GM21576 (cell line): ENCODE measurements around the gene SLC35F3.
"Not testable (repeated sequence)": the region's sequence is repeated elsewhere in the genome, so short reads cannot be mapped to it uniquely, and the experiment has no call there.

Experiments used
- ATAC-seq: cut with Tn5 transposase; IDR thresholded peaks from one replicate; pipeline ENCODE4 v1.9.1; 2021; ENCODE audit warnings: mild to moderate bottlenecking, moderate library complexity; ENCODE audit not compliant: unreplicated experiment

Gene SLC35F3

GRCh38 chr1:234136073-234136472, 231.6 kb downstream of the SLC35F3 start:
- no peak for ATAC-seq

- ATAC-seq: no peak
Measured at GRCh38 chr1:234139966-234140365, 235.5 kb downstream of the SLC35F3 start.

DNA sequence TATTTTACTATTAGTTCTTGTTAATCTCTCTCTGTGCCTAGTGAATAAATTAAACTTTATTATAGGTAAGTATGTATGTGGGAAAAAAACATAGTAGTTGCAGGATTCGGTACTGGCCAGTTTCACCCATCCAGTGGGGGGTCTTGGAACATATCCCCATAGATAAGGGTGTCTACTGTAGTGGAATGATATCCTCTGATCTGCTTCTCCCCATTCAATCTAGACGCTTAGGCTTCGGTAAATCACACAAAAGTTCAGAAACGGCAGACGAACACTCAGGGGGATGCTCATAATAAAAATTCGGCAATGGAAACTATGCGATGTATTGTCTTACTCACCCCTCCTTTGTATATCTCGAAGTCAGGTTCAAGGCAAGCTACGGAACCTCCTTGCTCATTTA, 235.9 kb downstream of the SLC35F3 start:
- no peak for ATAC-seq

DNA sequence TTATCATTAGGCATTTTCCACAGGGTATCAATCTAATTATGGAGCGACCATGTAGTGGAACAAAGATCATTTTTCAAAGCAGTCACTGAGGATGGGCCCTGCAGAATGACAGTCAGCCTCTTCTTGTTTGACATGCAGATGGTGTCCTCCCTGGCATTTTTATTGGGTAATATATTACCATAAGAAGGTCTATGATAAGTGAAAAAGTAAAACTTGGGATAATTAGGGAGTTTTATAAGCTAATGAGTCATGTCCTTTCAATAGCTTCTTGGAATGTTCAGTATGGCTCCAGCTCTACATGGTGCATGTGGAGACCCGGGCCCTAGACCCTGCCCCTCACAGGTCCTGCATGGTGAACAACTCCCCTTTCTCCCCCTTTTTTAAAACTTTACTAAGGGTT, 236.5 kb downstream of the SLC35F3 start:
- ATAC-seq: no peak

DNA sequence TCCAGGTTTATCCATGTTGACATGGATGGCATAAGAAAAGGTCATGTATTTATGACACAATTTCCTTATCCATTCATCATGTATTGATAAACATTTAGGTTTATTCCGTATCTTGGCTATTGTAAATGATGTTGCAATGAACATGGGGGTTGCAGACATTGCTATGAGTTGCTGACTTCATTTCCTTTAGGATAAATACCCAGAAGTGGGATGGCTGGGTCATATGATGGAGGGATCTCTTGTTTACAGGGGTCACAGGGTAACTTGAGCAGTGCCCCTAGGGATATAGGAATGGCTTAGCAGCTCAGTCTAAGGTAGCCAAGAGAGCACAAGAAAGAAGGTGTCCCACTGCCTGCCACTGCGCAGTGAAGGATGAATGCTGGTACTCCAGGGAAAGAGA, 239.2 kb downstream of the SLC35F3 start:
- no peak for ATAC-seq

- ATAC-seq: no peak
Measured at GRCh38 chr1:234144901-234145300, 240.4 kb downstream of the SLC35F3 start.

- ATAC-seq: no peak
Measured at GRCh38 chr1:234148350-234148749, 243.9 kb downstream of the SLC35F3 start.

DNA sequence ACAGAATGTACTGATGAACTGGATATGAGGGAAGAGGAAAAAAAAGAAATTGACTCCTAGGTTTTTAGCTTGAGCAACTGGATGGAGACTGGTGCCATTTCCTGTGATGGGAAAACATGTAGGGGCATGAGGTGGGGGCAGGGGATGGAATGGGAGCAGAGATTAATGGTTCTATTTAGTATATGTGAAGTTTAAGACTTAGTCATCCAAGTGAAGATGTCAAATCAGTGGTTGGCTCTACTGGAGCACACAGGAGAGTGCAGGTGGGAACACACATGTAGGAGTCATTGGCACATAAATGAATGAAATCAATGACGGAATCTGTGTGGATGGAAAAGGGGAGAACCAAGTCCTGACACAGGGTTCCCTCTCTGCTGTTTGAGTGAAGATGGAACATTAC, 244.3 kb downstream of the SLC35F3 start:
- ATAC-seq: no peak

GRCh38 chr1:234149217-234149616, 244.7 kb downstream of the SLC35F3 start:
- ATAC-seq: no peak

- ATAC-seq: no peak
Measured at GRCh38 chr1:234150892-234151291, 246.4 kb downstream of the SLC35F3 start.

DNA sequence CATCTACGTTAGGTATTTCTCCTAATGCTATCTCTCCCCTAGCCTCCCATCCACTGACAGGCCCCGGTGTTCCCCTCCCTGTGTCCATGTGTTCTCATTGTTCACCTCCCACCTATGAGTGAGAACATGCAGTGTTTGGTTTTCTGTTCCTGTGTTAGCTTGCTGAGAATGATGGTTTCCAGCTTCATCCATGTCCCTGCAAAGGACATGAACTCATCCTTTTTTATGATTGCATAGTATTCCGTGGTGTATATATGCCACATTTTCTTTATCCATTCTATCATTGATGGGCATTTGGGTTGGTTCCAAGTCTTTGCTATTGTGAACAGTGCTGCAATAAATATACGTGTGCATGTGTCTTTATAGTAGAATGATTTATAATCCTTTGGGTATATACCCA, 247.9 kb downstream of the SLC35F3 start:
- ATAC-seq: not testable (repeated sequence)

DNA sequence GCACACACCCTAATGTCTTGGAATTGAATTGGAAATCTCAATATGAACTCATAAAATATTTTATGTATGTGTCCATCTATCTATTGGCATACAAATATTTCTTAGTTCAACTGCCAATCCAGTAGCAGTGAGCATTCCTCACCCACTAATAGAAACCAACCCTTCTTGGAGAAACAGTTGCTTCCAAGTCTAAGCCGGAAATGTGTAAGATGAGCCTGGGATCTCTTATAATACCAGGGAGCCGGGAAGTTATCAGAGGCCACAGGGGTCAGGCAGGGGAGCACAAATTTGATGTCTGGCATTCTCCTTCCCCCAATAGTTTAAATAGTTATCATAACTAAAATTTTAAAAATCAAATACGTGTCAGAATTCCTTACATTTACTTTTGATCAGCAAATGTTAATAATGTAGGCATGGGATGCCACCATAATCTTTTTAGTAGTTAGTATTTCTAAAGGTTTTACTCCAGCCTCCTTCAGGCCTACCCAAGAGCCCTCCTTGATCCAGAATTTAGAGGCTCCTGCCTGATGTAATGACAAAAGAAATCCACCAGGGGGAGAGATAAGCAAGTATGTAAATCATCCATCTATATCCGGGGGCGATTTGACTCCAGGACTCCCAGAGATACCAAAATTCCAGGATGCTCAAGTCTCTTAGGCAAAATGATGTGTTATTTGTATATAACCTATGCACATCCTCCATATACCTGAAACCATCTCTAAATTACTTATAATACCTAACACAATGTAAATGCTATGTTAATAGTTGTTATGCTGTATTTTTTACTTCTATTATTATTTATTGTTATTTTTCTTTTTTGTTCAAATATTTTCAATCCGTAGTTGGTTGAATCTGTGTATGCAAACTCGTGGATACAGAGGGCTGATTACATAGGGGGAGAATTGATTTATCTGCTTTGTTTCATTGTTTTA, 250.1 kb downstream of the SLC35F3 start:
- no peak for ATAC-seq

DNA sequence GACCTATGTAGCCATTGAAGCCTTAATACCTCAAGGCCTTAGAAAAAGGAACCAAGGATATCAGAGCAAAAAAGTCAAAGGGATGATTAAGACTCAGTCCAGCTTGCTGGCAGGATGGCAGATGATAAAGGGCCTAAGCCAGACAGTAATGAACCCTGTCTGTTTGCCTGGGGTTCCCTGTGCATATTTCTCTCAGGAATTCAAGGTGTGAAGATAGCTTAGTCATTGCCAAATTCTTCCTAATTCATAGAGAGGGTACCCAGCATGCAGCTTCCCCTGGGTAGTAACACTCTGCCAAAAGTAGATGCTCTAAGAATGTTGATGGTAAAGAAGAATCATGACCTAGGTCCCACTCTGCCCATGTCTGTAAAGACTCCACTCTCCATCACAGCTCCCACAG, 258.2 kb downstream of the SLC35F3 start:
- no peak for ATAC-seq

DNA sequence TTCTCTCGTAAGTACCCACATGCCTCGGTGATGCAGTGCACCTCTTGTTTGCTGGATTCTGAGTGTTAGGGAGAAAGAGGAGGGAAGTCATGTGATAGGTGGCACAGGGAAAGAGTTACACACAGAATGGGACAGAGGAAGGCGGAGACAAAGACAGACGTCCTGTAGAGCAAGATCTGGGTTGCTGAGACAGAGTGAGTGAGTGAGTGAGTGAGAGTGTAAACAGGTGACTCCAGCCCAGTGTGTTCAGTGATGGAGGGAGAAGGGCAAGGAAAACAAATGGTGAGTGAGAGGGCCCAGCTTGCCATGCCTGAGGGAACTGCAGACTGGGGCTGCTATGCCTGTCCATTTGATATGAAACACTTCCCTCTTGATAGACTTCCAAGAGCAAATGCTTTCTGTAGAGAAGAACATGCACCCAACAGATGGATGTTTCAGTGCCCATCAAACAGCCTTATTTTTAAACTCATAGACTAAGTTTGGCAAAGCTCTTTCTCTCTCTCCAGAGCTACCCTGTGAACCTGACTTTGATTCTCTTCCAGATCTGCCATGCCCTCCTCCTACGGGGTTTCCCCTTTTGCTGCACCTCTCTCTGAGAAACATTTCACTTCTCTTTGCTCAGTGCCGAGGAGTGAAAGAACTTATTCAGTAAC, 258.9 kb downstream of the SLC35F3 start:
- ATAC-seq: no peak

DNA sequence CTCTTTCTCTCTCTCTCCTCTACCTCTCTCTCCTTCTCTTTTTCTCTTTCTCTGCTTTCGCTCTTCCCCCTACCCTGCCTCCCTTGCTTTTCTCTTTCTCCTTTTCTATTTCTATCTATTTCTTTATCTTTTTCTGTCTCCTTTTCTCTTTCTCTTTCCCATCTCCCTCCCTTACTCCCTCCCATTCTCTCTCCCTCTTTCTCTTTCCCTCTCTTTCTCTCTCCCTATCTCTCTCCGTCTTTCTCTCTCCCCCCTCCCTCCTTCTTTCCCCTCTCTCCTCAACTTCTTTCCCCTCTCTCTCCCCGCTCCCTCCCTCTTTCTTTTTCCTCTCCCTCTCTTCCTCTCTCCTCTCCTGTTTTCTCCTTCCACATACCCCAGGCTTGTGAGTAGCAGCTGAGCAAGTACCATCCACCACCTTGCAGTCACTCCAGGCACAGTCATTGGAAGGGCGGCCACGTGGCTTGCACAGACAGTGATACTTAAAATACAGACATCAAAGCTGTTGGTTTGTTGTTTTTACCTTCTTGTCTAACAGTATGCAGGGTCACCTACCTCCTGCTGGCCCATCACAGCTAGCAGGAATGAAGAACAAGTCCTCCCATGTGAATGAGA, 259.7 kb downstream of the SLC35F3 start:
- ATAC-seq: no peak

GRCh38 chr1:234168061-234168724, 263.7 kb downstream of the SLC35F3 start:
- no peak for ATAC-seq

DNA sequence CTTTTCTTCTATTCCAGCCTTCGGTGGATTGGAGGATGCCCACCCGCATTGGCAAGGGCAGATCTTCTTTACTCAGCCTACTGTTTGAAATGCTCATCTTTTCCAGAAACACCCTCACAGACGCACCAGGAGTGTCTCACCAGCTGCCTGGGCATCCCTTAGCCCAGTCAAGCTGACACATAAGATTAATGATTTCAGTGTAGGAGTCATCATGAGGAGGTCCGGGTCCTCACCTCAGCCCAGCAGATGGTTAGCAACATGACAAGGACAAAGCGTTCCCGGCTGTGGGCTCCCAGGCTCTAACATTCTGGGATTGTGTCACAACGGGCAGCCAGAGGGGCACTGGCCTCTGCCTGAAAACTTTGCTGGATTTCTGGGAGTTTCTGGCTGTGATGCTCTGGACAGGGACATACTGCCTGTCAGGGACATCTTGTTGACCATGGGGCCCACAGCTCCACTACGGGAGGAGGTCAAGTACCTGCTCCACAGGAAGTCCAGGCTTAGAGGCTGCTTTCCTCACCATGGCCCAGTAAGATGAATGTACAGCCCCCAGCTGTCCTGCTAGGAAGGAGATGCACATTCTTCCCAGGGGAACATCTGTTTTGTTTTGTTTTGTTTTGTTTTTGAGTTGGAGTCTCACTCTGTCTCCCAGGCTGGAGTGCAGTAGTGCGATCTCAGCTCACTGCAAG, 264.8 kb downstream of the SLC35F3 start:
- ATAC-seq: no peak

- no peak for ATAC-seq
Measured at GRCh38 chr1:234170067-234170466, 265.6 kb downstream of the SLC35F3 start.

DNA sequence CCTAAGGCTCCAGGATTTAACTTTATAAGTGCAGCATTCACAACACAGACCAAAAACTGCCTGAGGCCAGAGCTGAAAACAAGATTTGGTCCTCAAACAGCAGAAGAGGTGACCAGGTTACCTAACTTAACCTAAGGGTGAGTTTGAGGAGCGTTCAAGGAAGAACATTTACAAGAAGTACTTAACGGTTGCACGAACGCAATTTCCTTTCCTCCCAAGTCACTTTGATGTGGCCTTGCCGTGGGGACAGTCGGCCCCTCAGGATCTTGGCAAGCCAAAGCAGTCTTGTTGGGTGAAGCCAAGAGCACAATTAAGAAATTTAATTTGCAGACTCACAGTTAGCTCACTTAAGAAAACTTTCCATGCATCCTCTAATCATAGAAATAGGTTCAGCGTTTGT, 266.1 kb downstream of the SLC35F3 start:
- no peak for ATAC-seq

- no peak for ATAC-seq
Measured at GRCh38 chr1:234173968-234174367, 269.5 kb downstream of the SLC35F3 start.

GRCh38 chr1:234175363-234175762, 270.9 kb downstream of the SLC35F3 start:
- ATAC-seq: no peak
